Measurements from ENCODE around the gene TMED1.

GRCh38 chr19:10831987-10832938 is 3.7 kb downstream of the TMED1 start:
- TF ChIP-seq, protein P1, sequence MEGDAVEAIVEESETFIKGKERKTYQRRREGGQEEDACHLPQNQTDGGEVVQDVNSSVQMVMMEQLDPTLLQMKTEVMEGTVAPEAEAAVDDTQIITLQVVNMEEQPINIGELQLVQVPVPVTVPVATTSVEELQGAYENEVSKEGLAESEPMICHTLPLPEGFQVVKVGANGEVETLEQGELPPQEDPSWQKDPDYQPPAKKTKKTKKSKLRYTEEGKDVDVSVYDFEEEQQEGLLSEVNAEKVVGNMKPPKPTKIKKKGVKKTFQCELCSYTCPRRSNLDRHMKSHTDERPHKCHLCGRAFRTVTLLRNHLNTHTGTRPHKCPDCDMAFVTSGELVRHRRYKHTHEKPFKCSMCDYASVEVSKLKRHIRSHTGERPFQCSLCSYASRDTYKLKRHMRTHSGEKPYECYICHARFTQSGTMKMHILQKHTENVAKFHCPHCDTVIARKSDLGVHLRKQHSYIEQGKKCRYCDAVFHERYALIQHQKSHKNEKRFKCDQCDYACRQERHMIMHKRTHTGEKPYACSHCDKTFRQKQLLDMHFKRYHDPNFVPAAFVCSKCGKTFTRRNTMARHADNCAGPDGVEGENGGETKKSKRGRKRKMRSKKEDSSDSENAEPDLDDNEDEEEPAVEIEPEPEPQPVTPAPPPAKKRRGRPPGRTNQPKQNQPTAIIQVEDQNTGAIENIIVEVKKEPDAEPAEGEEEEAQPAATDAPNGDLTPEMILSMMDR (IDR thresholded peaks at IDR 0.05), result no peak
- no peak for TF ChIP-seq POLR2A (IDR thresholded peaks at IDR 0.05)

All from breast epithelium (tissue), 3 donors.